Measurements from ENCODE around the gene CREB3L1.

Gene CREB3L1

DNA sequence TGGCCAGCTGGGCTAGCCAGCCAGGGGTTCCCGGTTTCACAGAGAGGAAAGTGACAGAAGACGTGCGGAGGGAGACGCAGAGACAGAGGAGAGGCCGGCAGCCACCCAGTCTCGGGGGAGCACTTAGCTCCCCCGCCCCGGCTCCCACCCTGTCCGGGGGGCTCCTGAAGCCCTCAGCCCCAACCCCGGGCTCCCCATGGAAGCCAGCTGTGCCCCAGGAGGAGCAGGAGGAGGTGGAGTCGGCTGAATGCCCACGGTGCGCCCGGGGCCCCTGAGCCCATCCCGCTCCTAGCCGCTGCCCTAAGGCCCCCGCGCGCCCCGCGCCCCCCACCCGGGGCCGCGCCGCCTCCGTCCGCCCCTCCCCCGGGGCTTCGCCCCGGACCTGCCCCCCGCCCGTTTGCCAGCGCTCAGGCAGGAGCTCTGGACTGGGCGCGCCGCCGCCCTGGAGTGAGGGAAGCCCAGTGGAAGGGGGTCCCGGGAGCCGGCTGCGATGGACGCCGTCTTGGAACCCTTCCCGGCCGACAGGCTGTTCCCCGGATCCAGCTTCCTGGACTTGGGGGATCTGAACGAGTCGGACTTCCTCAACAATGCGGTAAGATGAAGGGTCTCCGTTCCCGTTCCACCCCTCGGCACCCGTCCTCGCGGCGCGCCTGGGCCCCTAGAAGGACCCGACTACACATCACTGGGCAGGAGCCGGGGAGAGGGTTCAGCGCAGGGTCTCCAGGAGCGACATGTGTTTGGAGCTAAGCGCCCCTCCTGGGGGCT, at the start of gene CREB3L1:
TSS of gene CREB3L1 (plus strand) at position 41 of the 765 bp plus-strand sequence. CDS start at position 491, 450 bp downstream.
- DNase-seq (ENCODE audit: low read depth in 2 of 2), result no peak

DNA sequence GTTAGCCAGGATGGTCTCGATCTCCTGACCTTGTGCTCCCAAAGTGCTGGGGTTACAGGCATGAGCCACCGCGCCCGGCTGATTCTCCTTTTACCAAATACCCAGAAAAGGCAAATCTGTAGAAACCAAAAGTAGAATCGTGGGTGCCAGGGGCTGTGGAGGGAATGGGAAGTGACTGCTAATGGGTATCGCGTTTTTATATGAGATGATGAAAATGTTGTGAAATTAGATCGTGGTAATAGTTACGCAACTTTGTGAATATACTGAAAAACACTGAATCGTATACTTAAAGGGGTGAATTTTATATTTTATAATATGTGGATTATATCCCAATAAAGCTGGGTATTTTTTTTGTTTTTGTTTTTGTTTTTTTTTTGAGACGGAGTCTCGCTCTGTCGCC, 48.2 kb upstream of the CREB3L1 start:
- DNase-seq (ENCODE audit: low read depth in 2 of 2), result no peak

GRCh38 chr11:46234311-46234710, 43.2 kb upstream of the CREB3L1 start:
- DNase-seq (ENCODE audit: low read depth in 2 of 2), result no peak

GRCh38 chr11:46235777-46236688, 41.4 kb upstream of the CREB3L1 start:
- no peak for DNase-seq (ENCODE audit: low read depth in 2 of 2)

- no peak for DNase-seq (ENCODE audit: low read depth in 2 of 2)
These were observed 40.6 kb upstream of the CREB3L1 start for GRCh38 chr11:46236918-46237247.

DNA sequence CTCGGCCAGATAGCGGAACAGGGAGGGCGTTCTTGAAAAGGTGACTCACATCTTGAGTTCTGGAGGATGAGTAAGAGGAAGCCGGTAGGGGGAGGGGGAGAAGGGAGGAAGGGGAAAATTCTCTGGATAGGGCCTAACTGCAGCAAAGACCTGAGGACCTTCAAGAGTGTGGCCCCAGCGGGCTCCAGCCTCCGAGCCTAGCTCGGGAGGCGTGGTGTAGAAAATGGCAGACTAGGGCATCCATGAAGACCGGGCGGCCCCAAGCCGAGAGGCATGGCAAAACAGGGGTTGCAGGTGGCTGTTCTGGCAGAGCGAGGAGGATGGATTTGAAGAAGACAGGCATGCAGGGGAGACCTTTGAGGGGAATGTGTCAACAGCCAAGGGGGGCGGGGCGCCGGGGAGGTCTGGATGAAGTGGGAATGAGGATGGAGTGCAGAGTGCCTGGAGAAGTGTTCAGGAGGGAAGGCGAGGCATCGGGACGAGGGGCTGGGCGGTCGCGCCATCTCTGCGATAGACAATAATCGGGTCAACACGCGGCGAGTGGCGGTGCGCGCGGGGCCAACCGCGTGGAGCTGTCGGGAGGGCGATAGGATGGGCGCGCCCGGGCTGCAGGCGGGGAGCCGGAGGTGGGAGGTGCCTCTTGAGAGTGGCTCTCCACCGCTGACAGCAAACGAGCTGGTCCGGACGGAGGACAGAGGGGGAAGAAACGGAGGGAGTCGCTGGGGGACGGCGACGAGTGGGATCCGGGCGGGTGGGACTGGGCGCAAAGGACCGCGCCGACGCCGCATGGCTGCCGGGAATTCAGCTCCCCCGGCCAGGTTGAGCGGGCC, 40.0 kb upstream of the CREB3L1 start:
- DNase-seq (ENCODE audit: low read depth in 2 of 2), result peak; percentile 38 to 42

- peak; percentile 47 to 53 for DNase-seq (ENCODE audit: low read depth in 2 of 2)
These were observed 39.1 kb upstream of the CREB3L1 start for GRCh38 chr11:46238078-46238966.

DNA sequence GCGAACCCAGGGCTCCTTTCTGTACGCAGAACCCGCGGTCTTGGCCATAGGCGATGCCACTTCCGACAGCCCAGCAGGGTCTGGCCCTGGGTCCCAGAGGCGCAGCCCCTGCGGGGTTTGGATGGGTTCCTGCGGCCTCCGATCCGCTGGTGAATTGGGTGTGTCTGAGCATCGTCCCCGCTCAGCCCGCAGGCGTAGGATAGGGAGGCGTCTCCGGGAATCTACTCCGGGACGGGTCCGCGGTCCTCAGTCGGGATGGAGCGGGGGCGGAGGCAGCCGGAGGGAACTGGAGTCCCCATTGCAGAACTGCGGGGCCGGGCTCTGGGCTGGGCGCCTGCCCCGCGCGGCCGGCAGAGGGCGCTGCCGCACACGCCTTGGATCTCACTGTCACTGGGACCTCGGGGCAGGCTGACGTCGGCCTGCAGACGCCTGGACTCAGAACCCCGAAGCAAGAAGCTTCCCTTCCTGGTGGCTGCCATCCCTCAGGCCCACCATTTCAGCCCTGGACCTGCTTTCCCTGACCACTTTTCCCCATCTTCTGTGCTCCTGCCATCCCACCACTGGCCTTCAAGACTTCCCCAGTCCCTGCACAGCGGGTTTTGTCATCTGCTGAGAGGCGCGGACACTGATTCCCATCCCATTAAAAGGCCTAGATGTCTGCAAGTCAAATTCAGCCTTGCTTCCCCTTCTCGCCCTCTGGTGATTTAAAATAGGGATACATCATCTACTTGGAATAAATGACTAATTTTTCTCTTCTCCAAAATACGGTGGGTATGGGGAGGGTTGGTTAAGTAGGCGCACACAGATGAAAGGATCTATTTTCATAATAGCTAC, 38.3 kb upstream of the CREB3L1 start:
- DNase-seq (ENCODE audit: low read depth in 2 of 2), result peak; percentile 74 to 75

DNA sequence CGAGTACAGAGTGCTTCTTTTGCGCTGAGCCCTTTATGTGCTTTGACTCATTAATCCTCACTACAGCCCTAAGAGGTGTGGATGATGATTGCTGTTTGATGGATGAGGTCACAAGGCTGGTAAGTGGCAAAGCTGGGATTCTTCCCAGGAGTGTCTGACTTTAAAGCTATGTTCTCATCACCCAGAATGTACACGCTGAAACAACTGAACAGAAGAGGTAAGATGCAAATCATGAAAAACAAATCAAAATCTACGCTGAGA, 37.7 kb upstream of the CREB3L1 start:
- no peak for DNase-seq (ENCODE audit: low read depth in 2 of 2)

GRCh38 chr11:46240371-46240770, 37.1 kb upstream of the CREB3L1 start:
- DNase-seq (ENCODE audit: low read depth in 2 of 2), result no peak

DNA sequence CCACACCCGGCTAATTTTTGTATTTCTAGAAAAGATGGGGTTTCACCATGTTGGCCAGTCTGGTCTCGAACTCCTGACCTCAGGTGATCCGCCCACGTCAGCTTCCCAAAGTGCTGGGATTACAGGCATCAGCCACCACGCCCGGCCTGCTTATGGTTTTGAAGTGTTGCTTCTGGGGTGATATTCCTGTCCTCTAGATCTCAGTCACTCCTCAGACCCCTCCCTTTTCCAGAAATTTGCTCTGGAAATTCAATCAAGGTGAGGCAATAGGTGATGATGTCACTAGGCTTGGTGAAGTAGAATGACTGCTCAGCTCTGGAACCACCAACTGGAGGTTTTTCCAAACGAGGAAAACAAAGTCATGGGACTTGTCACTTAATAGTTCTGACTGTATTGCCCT, 36.6 kb upstream of the CREB3L1 start:
- DNase-seq (ENCODE audit: low read depth in 2 of 2), result no peak

DNA sequence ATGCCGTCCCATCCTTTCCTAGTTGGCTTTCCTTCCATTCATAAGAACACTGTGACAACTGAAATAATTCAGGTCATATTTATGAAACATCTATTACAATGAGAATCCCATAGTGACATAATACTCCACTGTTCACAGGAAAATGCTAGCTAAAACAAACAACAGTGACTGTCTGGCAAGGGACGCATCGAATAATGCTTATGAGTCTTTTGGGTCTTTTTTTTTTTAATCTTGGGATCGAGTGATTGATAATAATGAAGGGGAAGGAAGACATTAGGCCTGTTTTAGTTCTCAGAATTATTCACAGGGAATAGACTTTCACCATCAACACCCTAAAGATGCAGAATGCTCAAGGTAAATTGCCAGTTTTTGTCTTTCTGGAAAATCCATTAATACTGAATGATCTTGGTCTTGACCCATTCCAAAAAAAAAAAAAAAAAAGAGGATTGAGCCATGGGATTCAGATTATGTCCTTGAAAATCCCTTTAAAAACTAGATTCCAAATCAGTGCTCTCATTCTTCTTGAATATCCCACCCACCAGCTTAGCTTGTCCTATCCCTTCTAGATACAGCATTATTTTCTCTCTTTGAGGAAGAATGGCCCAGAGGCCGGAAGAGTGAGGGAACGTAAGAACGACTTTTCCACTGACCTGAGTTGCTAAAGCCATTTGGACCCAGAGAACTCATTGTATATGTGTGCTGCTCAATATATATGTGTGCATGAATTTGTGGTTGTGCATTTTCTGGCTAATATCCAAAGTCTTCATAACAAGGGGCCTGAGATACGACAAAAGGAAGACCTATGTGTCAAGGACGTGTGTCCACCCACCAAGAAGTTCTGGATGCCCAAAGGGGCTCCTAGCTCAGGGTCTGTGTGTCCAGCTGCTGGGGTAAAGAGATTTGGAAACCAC, 35.2 kb upstream of the CREB3L1 start:
- DNase-seq (ENCODE audit: low read depth in 2 of 2), result no peak

DNA sequence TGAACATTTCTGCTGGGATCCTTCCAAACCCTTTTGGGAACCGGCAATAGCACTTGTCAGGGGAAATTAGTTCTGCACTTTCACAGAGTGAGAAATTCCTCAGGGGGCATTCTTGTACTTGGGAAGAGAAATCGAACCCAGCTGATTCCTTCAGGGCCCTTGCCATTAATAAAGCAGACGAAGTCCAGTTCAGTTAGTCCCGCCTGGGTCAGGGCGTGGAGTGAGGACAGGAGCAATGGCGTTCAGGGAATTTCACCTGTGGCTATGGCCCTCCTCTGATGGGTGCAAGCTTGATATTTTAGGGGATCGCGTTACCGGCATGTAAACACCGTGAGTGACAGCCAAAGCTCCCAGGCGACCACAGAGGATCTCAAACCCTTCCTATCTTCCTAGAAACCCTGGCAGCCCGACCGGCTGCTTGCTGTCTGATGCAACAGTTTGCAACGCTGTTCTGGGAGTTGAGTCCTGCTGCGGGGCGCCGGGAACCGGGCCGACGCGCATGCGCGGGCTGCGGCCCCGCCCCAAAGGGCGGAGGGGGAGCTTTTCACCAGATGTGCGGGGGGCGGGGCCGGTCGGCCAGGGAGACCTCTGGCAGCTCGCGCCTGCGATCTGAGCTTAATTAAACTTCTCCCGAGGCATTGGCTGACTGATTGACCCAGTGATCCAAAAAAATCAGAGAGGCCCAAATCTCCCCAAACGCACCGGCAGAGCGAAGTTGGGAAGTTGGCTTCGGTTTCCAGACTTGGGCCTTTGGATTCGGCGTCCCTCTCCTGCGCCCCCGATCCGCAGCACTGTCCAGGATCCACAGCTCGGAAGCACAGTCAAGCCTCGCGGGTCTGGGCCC, 34.3 kb upstream of the CREB3L1 start:
- peak; percentile 87 to 90 for DNase-seq (ENCODE audit: low read depth in 2 of 2)

GRCh38 chr11:46243796-46244109, 33.7 kb upstream of the CREB3L1 start:
- DNase-seq (ENCODE audit: low read depth in 2 of 2), result no peak

- no peak for DNase-seq (ENCODE audit: low read depth in 2 of 2)
These were observed 30.9 kb upstream of the CREB3L1 start for GRCh38 chr11:46246521-46246920.

DNA sequence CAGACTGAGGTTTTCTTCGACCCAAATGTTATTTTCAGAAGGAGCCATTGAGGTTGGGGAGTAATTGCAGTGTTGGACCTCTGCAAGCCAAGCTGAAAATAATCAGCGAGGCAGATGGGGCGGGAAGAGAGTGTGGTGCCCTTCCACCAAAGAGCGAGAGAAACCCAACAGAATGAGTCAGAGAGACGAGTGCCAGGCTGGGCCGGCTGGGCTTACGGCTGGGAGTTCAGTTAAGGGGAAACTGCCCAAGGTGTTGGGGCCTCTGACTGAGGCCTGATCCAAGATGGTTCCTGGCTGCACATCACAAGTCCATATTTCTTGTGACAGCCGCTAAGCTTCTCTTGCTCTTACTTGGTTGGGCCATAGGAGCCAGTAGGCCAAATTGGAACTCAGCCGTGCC, 30.4 kb upstream of the CREB3L1 start:
- DNase-seq (ENCODE audit: low read depth in 2 of 2), result no peak

DNA sequence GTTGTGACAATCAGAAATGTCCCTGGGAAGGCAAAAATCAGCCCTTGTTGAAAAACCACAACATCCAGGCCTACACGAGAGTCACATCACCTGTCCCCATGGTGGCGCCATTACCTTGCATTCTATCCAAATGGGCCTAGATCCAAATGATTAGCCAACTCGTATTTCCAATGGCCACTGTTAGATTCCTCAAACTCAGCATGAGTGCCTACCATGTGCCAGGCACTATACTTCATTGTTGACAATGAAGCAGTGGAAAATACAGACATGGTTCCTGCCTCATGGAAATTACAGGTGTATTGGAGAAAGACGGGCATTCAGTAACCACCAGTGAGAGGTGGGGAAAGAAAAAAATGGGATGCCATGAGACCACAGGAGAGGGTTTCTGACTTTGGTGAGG, 29.8 kb upstream of the CREB3L1 start:
- no peak for DNase-seq (ENCODE audit: low read depth in 2 of 2)

- no peak for DNase-seq (ENCODE audit: low read depth in 2 of 2)
These were observed 29.0 kb upstream of the CREB3L1 start for GRCh38 chr11:46248289-46249102.
